ENCODE measurements around the gene GFRA1. TPM values are rescaled to one million over a fixed set of nuclear protein-coding genes. Genes with fewer than 3 reads are reported as not detected.

GFRA1 gene
- polyA plus RNA-seq, 1 of the 3 experiments (the other 2 are of a cell fraction) = 1.6 TPM

GRCh38 chr10:116105264-116105663 is 167.7 kb downstream of the GFRA1 start:
- TF ChIP-seq RCOR1 (IDR thresholded peaks at IDR 0.05; ENCODE audit: low read length) = no peak
- TF ChIP-seq JUND (IDR thresholded peaks at IDR 0.05) = no peak
- no peak for TF ChIP-seq RFX5 (IDR thresholded peaks at IDR 0.05; ENCODE audit: low read length)
- no peak for TF ChIP-seq MAX (IDR thresholded peaks at IDR 0.05; ENCODE audit: low read depth)
- TF ChIP-seq EZH2phosphoT487 (IDR thresholded peaks at IDR 0.05; ENCODE audit: borderline replicate concordance, low read depth) = no peak
- 33% methylated on average over 4 of the region's 4 CpGs for whole genome bisulfite sequencing (ENCODE audit: low lambda C conversion rate)
- ChIA-PET CTCF (interaction anchor here (0.7 kb wide), 1 partner anchor 1364 kb away, joined by 3 read pairs; no protein-coding TSS in a partner anchor), POLR2A (no interaction called here)
- H3K4me2 ChIP-seq = no peak overlapping the region
- peaks cover 0 to 9% of the 10 kb centered on the region in 2 experiments; a peak in 1 of 4 replicates for H3K4me1 ChIP-seq (ENCODE audit: control insufficient read depth in 1 of 2, insufficient read depth in 2 of 2, low read depth in 1 of 2, low read length in 1 of 2)
- H3K9ac ChIP-seq = no peak overlapping the region
- no peaks in the 10 kb centered on the region for H3K9me2 ChIP-seq
- H3K27me3 ChIP-seq (ENCODE audit: insufficient read depth) = no peaks in the 10 kb centered on the region
- no peak overlapping the region for H3K27ac ChIP-seq (ENCODE audit: low read depth in 2 of 2, low read length in 1 of 2)
- no peaks in the 10 kb centered on the region for H3F3A ChIP-seq (replicated peaks; ENCODE audit: insufficient read depth)
- no peak overlapping the region for H3K4me3 ChIP-seq (ENCODE audit: low read depth in 2 of 2, low read length in 1 of 2)
- H3K9me3 ChIP-seq = no peaks in the 10 kb centered on the region
- H2AFZ ChIP-seq (ENCODE audit: low read depth) = no peak overlapping the region
- H4K20me1 ChIP-seq (ENCODE audit: insufficient read depth) = no peaks in the 10 kb centered on the region
- no peaks in the 10 kb centered on the region for H3K79me2 ChIP-seq (ENCODE audit: insufficient read depth)
- DNase-seq = no peak
- no peaks in the 10 kb centered on the region for H3K36me3 ChIP-seq (replicated peaks in 1 of 2; ENCODE audit: control insufficient read depth in 1 of 2, insufficient read depth in 2 of 2, low read length in 1 of 2)

- Histone ChIP-seq H3K4me2 (no peak overlapping the region), H3F3A (replicated peaks; ENCODE audit: insufficient read depth) (no peaks in the 10 kb centered on the region), H2AFZ (ENCODE audit: low read depth) (no peak overlapping the region), H3K9ac (no peak overlapping the region), H3K9me2 (no peaks in the 10 kb centered on the region), H4K20me1 (ENCODE audit: insufficient read depth) (no peaks in the 10 kb centered on the region), H3K27ac (ENCODE audit: low read depth in 2 of 2, low read length in 1 of 2) (peak overlapping the region in 1 of 2 experiments; percentile 48; a peak in 1 of 4 replicates), H3K36me3 (replicated peaks in 1 of 2; ENCODE audit: control insufficient read depth in 1 of 2, insufficient read depth in 2 of 2, low read length in 1 of 2) (no peaks in the 10 kb centered on the region), H3K9me3 (no peaks in the 10 kb centered on the region), H3K79me2 (ENCODE audit: insufficient read depth) (no peaks in the 10 kb centered on the region), H3K27me3 (ENCODE audit: insufficient read depth) (no peaks in the 10 kb centered on the region), H3K4me1 (ENCODE audit: control insufficient read depth in 1 of 2, insufficient read depth in 2 of 2, low read depth in 1 of 2, low read length in 1 of 2) (peaks cover 0 to 9% of the 10 kb centered on the region in 2 experiments; a peak in 1 of 4 replicates), H3K4me3 (ENCODE audit: low read depth in 2 of 2, low read length in 1 of 2) (no peak overlapping the region)
- CTCF ChIA-PET = interaction anchor here (0.7 to 2.0 kb wide), 2 partner anchors 183 to 1365 kb away, joined by 3 to 6 read pairs; no protein-coding TSS in a partner anchor
- POLR2A ChIA-PET = no interaction called here
- TF ChIP-seq CTCF (IDR thresholded peaks at IDR 0.05) (no peak), USF1 (IDR thresholded peaks at IDR 0.05; ENCODE audit: borderline replicate concordance, low read depth) (no peak), RCOR1 (IDR thresholded peaks at IDR 0.05; ENCODE audit: low read length) (no peak), ELF1 (IDR thresholded peaks at IDR 0.05) (no peak), EP300 (IDR thresholded peaks at IDR 0.05; ENCODE audit: borderline replicate concordance in 1 of 2, low read depth in 1 of 2, low read length in 1 of 2) (no peak), USF2 (IDR thresholded peaks at IDR 0.05; ENCODE audit: borderline replicate concordance, low read depth, low read length) (no peak), JUND (IDR thresholded peaks at IDR 0.05) (no peak), POLR2AphosphoS5 (IDR thresholded peaks at IDR 0.05; ENCODE audit: low read depth, low read length) (no peak), TCF12 (IDR thresholded peaks at IDR 0.05) (no peak), ZBTB33 (IDR thresholded peaks at IDR 0.05; ENCODE audit: borderline replicate concordance, low read depth) (no peak)
- 34% methylated on average over 4 of the region's 7 CpGs for WGBS (ENCODE audit: low lambda C conversion rate)
- no peak for DNase-seq
Measured at GRCh38 chr10:116104210-116104932, 168.6 kb downstream of the GFRA1 start.

Data from SK-N-SH (cell line).